8988T (cell line): ENCODE results near the gene GADD45B.
"Not testable (repeated sequence)": the region's sequence is repeated elsewhere in the genome, so short reads cannot be mapped to it uniquely, and the experiment has no call there.

Experiments
- DNase-seq: peaks from one replicate; pipeline ENCODE4 v3.0.0; 2011

The GADD45B gene

DNA sequence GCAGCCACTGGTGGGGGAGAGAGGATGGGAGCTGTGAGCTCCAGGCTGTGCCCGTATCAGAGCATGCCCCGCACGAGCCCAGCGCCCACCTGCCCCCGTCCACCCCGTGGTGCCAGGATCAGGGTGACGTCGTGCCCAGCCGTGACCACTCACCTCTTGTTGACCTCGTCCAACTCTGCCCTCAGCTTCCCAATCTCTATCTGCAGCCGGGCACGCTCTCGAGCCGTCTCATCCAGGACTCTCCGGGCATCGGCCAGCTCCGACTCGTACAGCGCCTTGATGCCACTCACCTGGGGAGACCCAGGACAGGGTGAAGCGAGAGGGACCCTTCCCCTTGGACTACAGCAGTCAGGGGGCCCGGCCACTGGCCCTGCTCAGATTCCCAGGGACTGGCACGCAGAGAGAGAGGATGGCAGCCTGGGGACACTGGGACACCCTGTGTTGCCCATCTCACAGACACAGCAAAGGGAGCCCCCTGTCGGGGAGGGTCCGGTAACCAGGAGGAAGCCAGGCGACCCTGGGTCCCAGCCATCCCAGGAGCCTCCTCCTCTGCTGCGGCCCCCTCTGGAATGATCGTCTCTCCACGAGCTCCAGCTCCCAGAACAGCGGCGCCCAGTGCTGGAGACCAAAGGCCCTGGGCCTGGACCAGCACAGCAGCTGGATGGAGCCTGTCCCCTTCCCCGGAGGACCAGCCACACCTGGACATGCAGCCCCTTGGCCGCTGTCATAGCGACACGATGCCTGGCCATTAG lies 31.5 kb upstream of the GADD45B start:
- no peak for DNase-seq

DNA sequence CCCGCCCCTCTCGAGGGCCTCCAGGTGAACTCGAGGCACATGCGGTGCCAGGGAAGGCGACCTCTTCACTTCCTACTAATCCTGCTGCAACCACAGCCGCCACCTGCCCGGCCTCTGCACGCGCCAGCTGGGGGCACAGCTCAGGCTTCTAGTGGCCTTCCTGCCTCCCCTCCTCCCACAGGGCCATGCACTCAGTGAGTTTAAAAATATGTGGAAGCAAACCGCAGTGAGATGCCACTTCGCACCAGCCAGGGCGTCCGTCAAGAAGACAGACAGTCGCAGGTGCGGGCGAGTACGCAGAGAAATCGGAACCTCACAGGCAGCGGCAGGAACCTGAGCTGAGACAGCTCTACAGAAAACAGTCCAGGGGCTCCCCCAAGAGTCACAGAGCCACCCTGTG lies 29.5 kb upstream of the GADD45B start:
- no peak for DNase-seq

DNA sequence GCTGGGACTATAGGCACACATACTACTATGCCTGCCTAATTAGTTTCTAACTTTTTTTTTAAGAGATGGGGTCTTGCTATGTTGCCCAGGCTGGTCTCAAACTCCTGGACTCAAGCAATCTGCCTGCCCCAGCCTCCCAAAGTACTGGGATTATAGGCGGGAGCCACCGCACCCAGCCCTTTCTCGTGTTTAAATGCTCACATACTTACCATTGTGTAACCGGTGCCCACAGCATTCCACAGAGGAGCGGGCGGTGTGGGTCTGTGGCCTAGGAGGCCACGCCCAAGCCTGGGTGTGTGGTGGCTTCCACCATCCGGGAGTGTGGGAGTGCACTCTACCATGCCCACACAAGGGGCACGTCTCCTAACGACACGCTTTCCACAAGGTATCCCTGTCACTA lies 26.9 kb upstream of the GADD45B start:
- no peak for DNase-seq

DNA sequence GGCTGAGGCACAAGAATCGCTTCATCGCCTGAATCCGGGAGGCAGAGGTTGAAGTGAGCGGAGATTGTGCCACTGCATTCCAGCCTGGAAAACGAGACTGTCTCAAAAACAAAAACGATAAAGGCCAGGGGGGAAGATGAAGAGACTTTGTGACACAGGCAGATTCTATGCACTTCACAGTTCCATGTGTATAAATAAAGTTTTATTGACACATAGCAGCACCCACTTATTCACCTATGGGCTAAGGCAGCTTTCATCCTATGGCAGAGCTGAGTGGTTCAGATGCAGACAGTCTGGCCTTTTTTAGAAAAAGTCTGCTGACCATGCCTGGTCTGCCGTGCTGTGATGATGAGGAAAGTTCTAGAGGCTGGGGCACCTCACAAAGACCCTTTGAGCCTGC lies 24.8 kb upstream of the GADD45B start:
- DNase-seq: no peak

DNA sequence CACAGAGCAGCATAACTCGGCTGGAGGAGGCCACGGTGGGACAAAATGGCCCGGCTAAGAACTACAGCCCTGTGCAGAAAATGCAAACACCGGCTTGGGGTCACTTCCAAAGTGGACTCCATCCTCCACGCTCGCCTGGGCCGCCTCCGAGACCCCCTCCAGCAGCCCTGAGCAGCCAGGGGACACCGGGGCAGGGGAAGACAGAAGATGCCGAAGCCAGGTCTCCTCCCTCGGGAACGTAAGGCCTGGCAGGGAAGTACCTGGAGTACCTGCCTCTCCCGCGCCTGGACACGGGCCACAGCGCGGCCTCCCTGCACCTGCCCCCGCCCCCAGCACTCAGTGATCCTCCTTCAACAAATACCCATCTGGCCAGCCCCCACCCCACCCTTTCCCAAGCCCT lies 24.2 kb upstream of the GADD45B start:
- no peak for DNase-seq

DNA sequence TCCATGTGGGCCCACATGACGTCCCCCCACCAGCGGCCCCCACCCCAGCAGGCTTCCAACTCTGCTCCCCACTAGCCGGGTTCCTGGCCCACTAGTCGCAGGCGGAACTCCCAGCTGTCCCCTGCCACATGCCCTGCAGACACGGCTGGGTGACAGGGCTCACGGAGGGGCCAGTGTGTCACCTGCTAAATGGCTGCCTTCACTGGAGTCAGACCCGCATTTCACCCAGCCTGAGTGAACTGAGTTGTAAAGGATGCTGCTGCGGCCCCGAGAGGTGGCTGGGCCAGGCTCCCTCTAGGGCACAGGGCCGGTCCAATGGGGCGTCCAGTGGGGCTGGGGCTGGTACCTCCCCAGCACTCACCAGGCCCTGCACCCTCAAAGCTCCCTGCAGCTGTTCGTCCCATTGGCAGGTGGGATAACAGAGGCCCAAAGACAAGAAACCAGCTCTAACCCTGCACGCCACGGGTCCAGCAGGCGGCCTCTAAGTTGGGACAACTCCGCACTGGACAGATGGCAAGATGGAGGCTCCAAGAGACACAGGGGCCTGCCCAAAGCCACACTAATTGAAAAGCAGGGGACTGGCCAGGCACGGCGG lies 22.4 kb upstream of the GADD45B start:
- DNase-seq: no peak

DNA sequence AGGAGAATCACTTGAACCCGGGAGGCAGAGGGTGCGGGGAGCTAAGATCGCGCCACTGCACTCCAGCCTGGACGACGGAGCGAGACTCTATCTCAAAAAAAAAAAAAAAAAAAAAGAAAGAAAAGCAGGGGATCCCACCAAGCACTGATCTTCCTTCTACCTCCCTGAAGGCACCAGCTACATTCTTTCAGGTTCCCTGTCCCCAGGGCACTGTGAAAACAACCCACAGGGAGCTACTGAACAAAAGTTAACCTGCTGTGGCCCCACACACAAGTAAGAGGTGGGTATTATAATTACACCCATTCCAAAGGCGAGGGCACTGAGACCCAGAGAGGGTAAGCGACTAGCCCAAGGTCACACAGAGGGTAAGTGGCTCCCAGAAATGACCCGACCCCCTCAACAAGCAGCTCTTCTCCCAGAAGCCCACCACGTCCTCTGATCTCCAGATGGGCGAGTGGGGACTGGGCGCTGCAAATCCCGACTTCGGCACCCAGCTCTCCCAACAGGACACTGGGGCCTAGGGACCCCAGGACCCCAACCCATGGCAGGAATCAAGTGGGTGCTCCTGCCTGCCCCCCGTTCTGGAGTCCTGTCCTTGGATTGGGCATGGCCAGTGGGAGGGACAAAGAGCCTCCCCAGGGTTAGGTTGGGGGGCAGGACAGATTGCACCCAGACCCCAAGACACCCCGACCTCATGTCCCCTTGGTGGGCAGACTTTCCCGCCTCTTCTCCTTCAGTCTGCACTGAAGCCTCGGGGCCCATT lies 21.5 kb upstream of the GADD45B start:
- no peak for DNase-seq

DNA sequence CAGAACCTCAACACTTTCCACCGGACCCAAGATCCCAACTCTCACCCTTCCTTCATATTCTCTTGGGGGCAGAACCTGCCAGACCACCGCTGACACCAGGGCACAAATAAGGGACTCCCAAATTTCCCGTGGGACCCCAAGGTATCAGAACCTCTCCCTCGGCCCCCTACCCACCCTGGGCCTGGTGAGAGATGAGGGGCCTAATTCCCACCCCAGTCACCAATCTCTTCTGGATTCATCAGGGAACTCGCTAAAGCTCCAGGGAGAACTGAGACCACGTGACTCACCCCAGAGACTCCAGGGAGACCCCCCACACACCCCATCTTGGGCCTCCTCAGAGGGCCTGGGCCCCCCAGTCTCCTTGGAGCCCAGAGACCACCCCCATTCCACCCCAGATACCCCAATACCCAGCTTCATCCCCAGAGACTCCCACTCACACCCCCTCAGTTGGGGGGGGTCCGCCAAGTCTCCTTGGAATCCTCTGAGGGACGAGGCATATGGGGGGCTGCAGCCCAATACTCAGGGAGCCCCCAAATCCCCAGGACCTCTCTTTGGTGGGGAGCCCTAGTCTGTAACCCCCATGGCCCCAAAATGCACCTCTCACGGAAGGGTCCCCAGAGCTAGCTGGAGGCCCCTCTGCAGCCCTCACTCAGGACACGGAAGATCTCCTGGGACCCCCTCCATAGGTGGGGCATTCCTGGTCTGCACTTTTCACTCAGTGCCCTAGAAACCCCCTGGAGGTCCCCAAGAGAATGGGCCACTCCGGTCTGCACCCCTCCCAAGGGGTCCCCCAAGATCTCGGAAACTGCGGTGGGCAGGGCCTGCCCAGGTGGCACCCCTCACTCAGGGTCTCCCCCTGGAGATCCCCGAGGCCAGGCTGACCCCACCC lies 20.7 kb upstream of the GADD45B start:
- no peak for DNase-seq

DNA sequence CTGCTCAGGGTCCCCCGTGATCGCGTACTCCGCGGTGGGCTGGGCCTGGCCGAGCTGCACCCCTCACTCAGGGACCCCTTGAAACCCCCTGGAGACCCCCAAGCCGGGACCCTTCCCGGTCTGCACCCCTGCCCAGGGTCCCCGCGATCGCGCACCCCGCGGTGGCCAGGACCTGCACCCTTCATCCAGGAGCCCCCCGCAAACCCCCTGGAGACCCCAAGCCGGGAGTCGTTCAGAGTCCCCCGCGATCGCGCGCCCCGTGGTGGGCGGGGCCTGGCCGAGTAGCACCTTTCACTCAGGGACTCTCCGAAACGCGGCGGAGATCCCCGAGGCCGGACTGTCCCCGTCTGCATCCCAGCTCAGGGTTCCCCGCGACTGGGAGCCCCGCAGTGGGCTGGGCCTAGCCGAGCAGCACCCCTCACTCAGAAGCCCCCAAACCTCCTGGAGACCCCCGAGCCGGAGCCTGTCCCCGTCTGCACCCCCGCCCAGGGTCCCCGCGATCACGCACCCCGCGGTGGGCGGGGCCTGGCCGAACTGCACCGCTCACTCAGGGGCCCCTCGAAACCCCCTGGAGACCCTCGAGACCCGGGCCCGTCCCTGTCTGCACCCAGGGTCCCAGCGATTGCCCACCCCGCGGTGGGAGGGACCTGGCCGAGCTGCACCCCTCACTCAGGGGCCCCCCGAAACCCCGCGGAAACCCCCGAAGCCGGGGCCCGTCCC lies 19.9 kb upstream of the GADD45B start:
- no peak for DNase-seq

DNA sequence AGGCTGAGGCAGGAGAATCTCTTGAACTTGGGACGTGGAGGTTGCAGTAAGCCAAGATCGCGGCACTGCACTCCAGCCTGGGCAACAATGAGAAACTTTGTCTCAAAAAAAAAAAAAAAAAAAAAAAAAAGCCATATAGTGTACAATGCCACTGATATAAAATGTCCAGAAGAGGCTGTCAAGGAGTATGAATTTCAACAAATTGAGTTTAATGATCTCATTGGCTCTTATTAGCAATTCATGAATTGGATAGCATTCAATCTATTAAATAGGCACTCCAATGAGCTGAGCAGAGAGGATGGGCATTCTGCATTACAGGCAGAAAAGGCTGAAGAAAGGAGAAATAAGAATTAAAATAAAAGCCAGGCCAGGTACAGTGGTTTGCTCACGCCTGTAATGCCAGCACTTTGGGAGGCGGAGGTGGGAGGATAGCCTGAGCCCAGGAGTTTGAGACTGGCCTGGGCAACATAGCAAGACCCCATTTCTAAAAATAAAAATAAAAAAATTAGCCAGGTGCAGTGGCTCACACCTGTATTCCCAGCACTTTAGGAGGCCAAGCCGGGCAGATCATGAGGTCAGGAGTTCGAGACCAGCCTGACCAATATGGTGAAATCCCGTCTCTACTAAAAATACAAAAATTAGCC lies 18.4 kb upstream of the GADD45B start:
- no peak for DNase-seq

DNA sequence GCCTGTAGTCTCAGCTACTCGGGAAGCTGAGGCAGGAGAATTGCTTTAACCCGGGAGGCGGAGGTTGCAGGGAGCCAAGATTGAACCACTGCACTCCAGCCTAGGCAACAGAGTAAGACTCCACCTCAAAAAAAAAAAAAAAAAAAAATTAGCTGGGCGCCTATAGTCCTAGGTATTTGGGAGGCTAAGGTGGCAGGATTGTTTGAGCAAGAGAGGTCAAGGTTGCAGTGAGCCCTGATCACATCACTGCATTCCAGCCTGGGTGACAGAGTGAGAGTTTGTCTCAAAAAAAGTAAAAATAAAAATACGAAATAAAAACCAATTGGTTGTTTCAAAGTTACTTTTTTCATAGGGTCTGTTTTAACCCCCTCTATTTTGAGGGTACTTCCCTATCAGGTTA lies 17.9 kb upstream of the GADD45B start:
- no peak for DNase-seq

DNA sequence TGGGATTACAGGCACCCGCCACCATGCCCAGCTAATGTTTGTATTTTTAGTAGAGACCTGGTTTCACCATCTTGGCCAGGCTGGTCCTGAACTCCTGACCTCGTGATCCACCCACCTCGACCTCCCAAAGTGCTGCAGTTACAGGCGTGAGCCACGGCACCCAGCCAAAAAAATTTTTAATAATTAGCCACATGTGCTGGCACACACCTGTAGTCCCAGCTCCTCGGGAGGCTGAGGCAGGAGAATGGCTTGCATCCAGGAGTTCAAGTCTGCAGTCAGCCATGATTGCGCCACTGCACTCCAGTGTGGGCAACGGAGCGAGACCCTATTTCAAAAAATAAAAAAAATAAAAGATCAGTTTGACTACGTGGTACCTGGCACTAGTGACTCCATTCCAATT lies 17.2 kb upstream of the GADD45B start:
- DNase-seq: not testable (repeated sequence)

DNA sequence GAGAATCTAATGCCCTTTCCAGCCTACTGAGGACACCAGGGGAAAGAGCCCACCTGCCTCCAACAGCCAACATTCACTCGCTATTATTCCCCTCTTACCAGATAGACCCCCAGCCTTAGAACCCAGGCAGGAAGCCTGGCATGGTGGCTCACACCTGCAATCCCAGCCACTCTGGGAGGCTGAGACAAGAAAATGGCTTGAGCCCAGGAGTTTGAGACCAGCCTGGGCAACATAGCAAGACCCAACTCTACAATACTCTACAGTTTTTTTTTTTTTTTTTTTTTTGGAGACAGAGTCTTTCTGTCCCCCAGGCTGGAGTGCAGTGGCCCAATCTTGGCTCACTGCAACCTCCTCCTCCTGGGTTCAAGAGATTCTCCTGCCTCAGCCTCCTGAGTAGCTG lies 15.7 kb upstream of the GADD45B start:
- no peak for DNase-seq

DNA sequence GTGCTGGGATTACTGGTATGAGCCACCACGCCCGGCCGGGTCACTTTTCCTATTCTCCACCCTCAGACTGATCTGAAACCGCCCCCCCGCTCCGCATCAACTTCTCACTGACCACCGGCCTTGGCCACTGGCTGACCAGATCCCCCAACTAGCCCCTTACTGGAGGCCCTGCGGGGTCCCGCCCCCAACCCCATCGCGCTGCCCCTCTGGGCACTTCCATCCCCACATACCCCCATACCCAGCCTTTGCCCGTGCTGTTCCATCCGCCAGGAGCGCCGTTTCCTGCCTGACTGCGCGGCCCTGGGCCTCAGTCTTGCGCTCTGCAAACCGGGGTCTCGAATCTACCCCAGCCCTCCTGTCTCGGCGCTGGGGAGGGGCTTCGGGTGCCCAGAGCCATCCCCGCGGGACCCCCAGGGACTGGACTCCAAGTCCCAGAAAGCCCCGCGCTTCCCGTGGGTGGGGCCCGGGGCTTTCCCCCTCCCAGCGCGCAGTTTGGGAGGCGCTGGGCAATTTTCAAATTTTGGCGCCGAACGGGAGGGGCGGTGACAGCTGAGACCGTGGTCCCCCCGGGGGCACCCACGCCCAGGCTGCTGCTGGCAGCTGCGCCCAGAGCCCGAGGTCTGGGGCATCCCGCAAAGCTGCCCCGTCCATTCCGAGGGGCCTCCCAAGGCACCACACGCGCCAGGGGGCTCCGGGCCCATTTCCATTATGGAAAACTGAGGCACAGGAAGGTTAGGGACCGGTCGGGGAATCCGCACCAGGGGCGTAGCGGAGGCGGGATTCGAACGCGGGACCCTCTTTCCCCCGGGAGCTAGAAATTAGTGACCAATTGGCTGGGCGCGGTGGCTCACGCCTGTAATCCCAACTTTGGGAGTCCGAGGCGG lies 13.9 kb upstream of the GADD45B start:
- peak; percentile 69 for DNase-seq

DNA sequence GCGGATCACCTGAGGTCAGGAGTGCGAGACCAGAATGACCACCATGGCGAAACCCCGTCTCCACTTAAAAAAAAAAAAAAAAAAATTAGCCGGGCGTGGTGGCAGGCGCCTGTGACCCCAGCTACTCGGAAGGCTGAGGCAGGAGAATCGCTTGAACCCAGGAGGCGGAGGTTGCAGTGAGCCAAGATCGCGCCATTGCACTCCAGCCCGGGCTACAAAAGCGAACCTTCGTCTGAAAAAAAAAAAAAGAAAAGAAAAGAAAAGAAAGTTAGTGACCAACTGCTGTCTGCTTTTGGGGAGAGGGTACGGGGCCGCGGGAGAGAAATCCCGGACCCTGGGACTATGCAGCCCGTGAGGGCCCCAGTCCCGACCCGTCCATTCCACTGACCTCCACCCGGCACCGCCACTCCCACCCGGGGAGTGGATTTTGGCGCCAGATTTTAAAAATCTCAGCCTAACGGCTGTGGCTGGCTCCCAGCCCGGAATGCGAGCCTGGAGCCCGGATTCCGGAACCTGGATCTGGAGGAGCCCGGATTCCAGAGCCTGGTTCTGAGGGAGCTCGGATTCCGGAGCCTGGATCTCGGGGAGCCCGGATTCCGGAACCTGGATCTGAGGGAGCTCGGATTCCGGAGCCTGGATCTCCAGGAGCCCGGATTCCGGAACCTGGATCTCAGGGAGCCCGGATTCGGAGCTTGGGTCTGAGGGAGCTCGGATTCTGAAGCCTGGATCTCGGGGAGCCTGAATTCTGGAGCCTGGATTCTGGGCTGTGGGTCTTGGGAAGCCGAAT lies 13.1 kb upstream of the GADD45B start:
- DNase-seq: no peak

DNA sequence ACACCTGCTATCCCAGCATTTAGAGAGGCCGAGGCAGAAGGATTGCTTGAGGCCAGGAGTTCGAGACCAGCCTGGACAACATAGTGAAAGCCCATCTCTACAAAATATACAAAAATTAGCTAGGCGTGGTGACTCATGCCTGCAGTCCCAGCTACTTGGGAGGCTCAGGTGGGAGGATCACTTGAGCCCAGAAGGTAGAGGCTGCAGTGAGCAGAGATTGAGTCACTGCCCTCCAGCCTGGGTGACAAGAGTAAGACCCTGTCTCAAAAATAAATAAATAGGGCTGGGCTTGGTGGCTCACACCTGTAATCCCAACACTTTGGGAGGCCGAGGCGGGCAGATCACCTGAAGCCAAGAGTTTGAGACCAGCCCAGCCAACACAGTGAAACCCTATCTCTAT lies 12.2 kb upstream of the GADD45B start:
- DNase-seq: not testable (repeated sequence)

DNA sequence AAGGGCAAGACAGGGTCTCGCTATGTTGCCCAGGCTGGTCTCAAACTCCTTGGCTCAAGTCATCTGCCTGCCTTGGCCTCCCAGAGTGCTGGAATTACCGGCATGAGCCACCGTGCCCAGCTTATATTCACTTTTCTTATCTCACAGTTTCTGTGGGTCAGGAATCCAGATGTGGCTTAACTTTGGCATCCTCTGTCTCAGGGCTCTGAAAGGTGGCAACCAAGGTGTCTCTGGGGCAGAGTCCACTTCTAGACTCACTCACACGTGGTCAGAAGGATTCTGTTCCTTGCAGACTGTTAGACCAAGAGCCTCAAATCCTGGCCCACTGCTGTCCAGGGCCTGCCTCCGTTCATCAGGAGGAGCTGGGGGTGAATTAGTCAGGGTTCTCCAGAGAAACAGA lies 11.5 kb upstream of the GADD45B start:
- DNase-seq: no peak

DNA sequence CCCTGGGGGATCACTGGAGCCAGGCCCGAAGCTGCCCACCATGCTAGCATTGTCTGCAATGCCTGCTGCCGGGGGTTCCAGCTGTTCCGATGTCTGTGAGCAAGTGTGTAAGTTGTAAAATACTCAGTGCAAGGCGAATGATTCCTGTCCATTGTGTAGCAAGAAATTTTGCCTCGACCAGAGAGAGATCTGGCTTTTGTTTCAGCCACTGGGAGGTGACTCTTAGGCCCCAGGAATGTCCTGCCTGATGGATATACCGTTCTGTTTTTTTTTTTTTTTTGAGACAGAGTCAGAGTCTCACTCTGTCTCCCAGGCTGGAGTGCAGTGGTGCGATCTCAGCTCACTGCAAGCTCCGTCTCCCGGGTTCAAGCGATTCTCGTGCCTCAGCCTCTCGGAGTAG lies 7.3 kb upstream of the GADD45B start:
- no peak for DNase-seq

DNA sequence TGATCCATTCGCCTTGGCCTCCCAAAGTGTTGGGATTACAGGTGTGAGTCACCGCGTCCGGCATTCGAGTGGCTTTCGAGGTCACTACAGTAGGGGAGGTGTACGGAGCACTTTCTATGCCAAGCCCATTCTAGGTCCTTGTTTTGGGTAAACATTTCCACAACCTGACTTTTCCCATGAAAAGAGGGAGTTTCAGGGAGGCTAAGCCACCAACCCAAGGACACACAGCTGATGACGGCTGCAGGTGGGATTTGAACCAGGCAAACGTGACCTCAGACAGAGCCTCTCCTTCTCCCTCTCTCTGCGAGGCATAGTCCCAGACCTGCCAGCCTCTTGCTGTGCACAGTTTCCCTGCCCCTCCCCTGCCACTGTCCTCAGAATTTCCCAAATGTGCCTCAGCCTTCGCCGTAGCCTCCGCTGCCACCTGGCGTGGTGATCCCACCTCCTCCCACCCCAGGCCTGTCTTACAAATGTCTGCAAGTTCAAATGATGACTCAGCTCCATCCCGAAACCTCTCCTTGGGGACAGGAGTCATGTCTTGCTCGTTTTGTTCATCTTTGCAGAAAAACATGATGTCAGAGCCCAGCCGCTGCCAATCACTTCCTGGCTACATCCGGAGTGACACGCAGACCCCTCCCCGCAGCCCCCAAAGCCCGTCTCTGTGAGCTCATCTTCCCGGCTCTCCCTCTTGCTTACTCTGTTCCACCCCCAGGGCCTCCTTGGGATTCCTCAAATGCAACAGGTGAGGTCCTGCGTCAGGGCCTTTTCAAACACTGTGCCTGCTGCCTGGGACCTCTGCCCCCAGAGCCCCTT lies 6.6 kb upstream of the GADD45B start:
- no peak for DNase-seq
